ENCODE measurements around the gene WDR45B.

The WDR45B gene

GRCh38 chr17:82678265-82678891 is 30.1 kb upstream of the WDR45B start:
- no peak for DNase-seq (ENCODE audit: low read depth, low spot score)

GRCh38 chr17:82677353-82677925 is 29.2 kb upstream of the WDR45B start:
- H3K27ac ChIP-seq: no peak overlapping the region
- no peak for DNase-seq (ENCODE audit: low read depth, low spot score)

More at GRCh38 chr17:82678265-82678891, 30.1 kb upstream of the WDR45B start:
- no peak overlapping the region for H3K27ac ChIP-seq

- DNase-seq (ENCODE audit: low read depth, low spot score): no peak
- H3K27ac ChIP-seq: no peak overlapping the region
Measured at GRCh38 chr17:82675476-82676245, 27.4 kb upstream of the WDR45B start.

- DNase-seq (ENCODE audit: low read depth, low spot score): no peak
- H3K27ac ChIP-seq: no peak overlapping the region
Measured at GRCh38 chr17:82674656-82675475, 26.6 kb upstream of the WDR45B start.

GRCh38 chr17:82670661-82671450 is 22.6 kb upstream of the WDR45B start:
- no peak for DNase-seq (ENCODE audit: low read depth, low spot score)
- no peak overlapping the region for H3K27ac ChIP-seq

- H3K27ac ChIP-seq: no peak overlapping the region
- DNase-seq (ENCODE audit: low read depth, low spot score): no peak
Measured at GRCh38 chr17:82668631-82669099, 20.4 kb upstream of the WDR45B start.

- DNase-seq (ENCODE audit: low read depth, low spot score): no peak
- no peak overlapping the region for H3K27ac ChIP-seq
Measured at GRCh38 chr17:82668024-82668630, 19.9 kb upstream of the WDR45B start.

- no peak overlapping the region for H3K27ac ChIP-seq
- DNase-seq (ENCODE audit: low read depth, low spot score): no peak
Measured at GRCh38 chr17:82667668-82668000, 19.4 kb upstream of the WDR45B start.

- no peak for DNase-seq (ENCODE audit: low read depth, low spot score)
Measured at GRCh38 chr17:82666931-82667667, 18.9 kb upstream of the WDR45B start.

GRCh38 chr17:82665891-82666290 is 17.6 kb upstream of the WDR45B start:
- no peak for DNase-seq (ENCODE audit: low read depth, low spot score)

More at GRCh38 chr17:82666931-82667667, 18.9 kb upstream of the WDR45B start:
- H3K27ac ChIP-seq: no peak overlapping the region

GRCh38 chr17:82665217-82665616 is 17.0 kb upstream of the WDR45B start:
- no peak for DNase-seq (ENCODE audit: low read depth, low spot score)
- H3K27ac ChIP-seq: no peak overlapping the region

More at GRCh38 chr17:82665891-82666290, 17.6 kb upstream of the WDR45B start:
- H3K27ac ChIP-seq: no peak overlapping the region

- no peak overlapping the region for H3K27ac ChIP-seq
- no peak for DNase-seq (ENCODE audit: low read depth, low spot score)
Measured at GRCh38 chr17:82664701-82665182, 16.5 kb upstream of the WDR45B start.

- H3K27ac ChIP-seq: no peak overlapping the region
- no peak for DNase-seq (ENCODE audit: low read depth, low spot score)
Measured at GRCh38 chr17:82664276-82664575, 16.0 kb upstream of the WDR45B start.

- DNase-seq (ENCODE audit: low read depth, low spot score): no peak
Measured at GRCh38 chr17:82663381-82664275, 15.4 kb upstream of the WDR45B start.

GRCh38 chr17:82662711-82663261 is 14.5 kb upstream of the WDR45B start:
- DNase-seq (ENCODE audit: low read depth, low spot score): no peak
- H3K27ac ChIP-seq: no peak overlapping the region

More at GRCh38 chr17:82663381-82664275, 15.4 kb upstream of the WDR45B start:
- no peak overlapping the region for H3K27ac ChIP-seq

GRCh38 chr17:82661717-82662683 is 13.8 kb upstream of the WDR45B start:
- no peak overlapping the region for H3K27ac ChIP-seq
- no peak for DNase-seq (ENCODE audit: low read depth, low spot score)
